ENCODE measurements around the gene PLA2G12A. TPM values are rescaled to one million over a fixed set of nuclear protein-coding genes. Genes with fewer than 3 reads are reported as not detected.

The PLA2G12A gene
- total RNA-seq, 1 experiment from 2014 or later: 37.9 TPM

DNA sequence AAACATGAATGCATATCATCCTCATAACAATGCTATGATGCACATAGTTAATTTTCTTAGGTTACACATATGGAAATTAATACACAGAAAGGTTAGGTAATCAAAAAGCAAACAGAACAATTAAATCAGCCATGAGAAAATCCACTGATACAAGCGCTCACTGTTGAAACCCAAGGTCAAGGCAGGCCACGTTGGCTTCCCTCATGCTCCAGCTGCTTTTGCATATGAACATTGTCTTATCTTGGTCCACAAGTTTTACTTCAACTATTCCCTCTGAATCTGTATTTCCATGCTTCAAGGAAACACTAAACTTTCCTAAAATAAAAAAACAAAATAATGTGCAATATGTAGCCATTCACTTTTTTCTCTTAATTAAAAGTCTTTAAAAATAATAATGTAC lies 34.5 kb upstream of the PLA2G12A start:
- no peak for ATAC-seq
- TF ChIP-seq, protein P1, sequence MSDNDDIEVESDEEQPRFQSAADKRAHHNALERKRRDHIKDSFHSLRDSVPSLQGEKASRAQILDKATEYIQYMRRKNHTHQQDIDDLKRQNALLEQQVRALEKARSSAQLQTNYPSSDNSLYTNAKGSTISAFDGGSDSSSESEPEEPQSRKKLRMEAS (IDR thresholded peaks at IDR 0.05): no peak
- ChIA-PET CTCF (interaction anchor here (0.7 kb wide), 1 partner anchor 25 kb away, joined by 3 read pairs; no protein-coding TSS in a partner anchor), RAD21 (ENCODE audit: low non-redundant PET in 1 of 2, low total read pairs in 2 of 2, uncharacterized antibody in 2 of 2, unreplicated experiment in 2 of 2) (no interaction called here), POLR2A (no interaction called here)
- Histone ChIP-seq H2AFZ (ENCODE audit: low read depth, low read length, poor library complexity, severe bottlenecking) (no peak overlapping the region), H3K4me1 (ENCODE audit: control insufficient read depth in 1 of 2, insufficient read depth in 2 of 2, low read length in 2 of 2) (no peaks in the 10 kb centered on the region), H3K9ac (ENCODE audit: low read length) (no peak overlapping the region), H3K27ac (ENCODE audit: low read depth, low read length) (no peak overlapping the region), H3K36me3 (ENCODE audit: control insufficient read depth in 1 of 2, insufficient read depth in 2 of 2, low read length in 2 of 2) (no peaks in the 10 kb centered on the region), H3K9me3 (ENCODE audit: control insufficient read depth in 1 of 2, insufficient read depth in 1 of 2, low read depth in 1 of 2, low read length in 2 of 2) (no peaks in the 10 kb centered on the region), H3K27me3 (ENCODE audit: insufficient read depth, low read length) (no peaks in the 10 kb centered on the region), H4K20me1 (ENCODE audit: insufficient read depth) (no peaks in the 10 kb centered on the region), H3K4me3 (replicated peaks in 1 of 2; ENCODE audit: low read depth in 1 of 2, low read length in 2 of 2) (no peak overlapping the region), H3K4me2 (ENCODE audit: low read length) (no peak overlapping the region), H3K79me2 (ENCODE audit: insufficient read depth, low read length) (no peaks in the 10 kb centered on the region), H3K9me2 (ENCODE audit: insufficient read depth) (no peaks in the 10 kb centered on the region)
- DNase-seq (ENCODE audit: low read depth, low spot score): no peak
- BruUV-seq (replicated peaks): no TSS peak
- intact Hi-C loops (cut with micrococcal nuclease): no loop called here

DNA sequence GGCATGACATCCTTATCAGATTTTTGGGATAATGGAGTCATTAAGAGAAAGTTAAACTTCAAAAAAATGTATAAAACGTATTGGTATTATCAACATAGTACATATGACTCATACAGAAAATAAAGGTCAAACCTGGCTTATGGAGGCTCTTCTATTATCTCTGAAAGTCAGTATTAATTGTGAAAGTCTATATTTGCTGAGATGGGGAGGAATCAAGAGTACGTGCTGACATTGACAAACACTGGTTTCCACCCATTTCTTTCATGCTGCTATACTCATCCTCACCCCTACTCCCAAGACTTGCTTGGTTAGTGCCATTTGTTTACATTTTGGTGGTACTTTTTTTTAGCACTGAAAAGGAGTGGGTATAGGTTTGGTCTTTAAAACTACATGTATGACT lies 30.8 kb upstream of the PLA2G12A start:
- H3K27ac ChIP-seq (ENCODE audit: low read depth, low read length): no peak overlapping the region
- TF ChIP-seq JUND (IDR thresholded peaks at IDR 0.05): no peak
- TF ChIP-seq CBX3 (IDR thresholded peaks at IDR 0.05; ENCODE audit: low read depth): no peak
- no peak for TF ChIP-seq ELF1 (IDR thresholded peaks at IDR 0.05; ENCODE audit: borderline replicate concordance, low read depth)
- no peak for TF ChIP-seq EZH2phosphoT487 (IDR thresholded peaks at IDR 0.05; ENCODE audit: borderline replicate concordance)
- TF ChIP-seq, protein P2, sequence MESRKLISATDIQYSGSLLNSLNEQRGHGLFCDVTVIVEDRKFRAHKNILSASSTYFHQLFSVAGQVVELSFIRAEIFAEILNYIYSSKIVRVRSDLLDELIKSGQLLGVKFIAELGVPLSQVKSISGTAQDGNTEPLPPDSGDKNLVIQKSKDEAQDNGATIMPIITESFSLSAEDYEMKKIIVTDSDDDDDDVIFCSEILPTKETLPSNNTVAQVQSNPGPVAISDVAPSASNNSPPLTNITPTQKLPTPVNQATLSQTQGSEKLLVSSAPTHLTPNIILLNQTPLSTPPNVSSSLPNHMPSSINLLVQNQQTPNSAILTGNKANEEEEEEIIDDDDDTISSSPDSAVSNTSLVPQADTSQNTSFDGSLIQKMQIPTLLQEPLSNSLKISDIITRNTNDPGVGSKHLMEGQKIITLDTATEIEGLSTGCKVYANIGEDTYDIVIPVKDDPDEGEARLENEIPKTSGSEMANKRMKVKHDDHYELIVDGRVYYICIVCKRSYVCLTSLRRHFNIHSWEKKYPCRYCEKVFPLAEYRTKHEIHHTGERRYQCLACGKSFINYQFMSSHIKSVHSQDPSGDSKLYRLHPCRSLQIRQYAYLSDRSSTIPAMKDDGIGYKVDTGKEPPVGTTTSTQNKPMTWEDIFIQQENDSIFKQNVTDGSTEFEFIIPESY (IDR thresholded peaks at IDR 0.05; ENCODE audit: extremely low read depth, insufficient replicate concordance, low read length): no peak
- no peak for TF ChIP-seq TCF7L2 (IDR thresholded peaks at IDR 0.05; ENCODE audit: borderline replicate concordance, extremely low read depth, insufficient read depth, insufficient read length)
- BruUV-seq (replicated peaks): no TSS peak
- H2AFZ ChIP-seq (ENCODE audit: low read depth, low read length, poor library complexity, severe bottlenecking): no peak overlapping the region
- H4K20me1 ChIP-seq (ENCODE audit: insufficient read depth): no peaks in the 10 kb centered on the region
- no peaks in the 10 kb centered on the region for H3K9me3 ChIP-seq (ENCODE audit: control insufficient read depth in 1 of 2, insufficient read depth in 1 of 2, low read depth in 1 of 2, low read length in 2 of 2)
- no peaks in the 10 kb centered on the region for H3K27me3 ChIP-seq (ENCODE audit: insufficient read depth, low read length)
- H3K4me3 ChIP-seq (replicated peaks in 1 of 2; ENCODE audit: low read depth in 1 of 2, low read length in 2 of 2): no peak overlapping the region
- no peaks in the 10 kb centered on the region for H3K79me2 ChIP-seq (ENCODE audit: insufficient read depth, low read length)
- H3K9ac ChIP-seq (ENCODE audit: low read length): no peak overlapping the region
- ATAC-seq (no peak), DNase-seq (ENCODE audit: low read depth, low spot score) (no peak)
- ChIA-PET CTCF (no interaction called here), POLR2A (no interaction called here), RAD21 (ENCODE audit: low non-redundant PET in 1 of 2, low total read pairs in 2 of 2, uncharacterized antibody in 2 of 2, unreplicated experiment in 2 of 2) (no interaction called here)
- no peak overlapping the region for H3K4me2 ChIP-seq (ENCODE audit: low read length)
- H3K4me1 ChIP-seq (ENCODE audit: control insufficient read depth in 1 of 2, insufficient read depth in 2 of 2, low read length in 2 of 2): no peaks in the 10 kb centered on the region
- H3K36me3 ChIP-seq (ENCODE audit: control insufficient read depth in 1 of 2, insufficient read depth in 2 of 2, low read length in 2 of 2): no peaks in the 10 kb centered on the region
- no peaks in the 10 kb centered on the region for H3K9me2 ChIP-seq (ENCODE audit: insufficient read depth)
- intact Hi-C loops (cut with micrococcal nuclease): no loop called here

All from HCT116 (cell line).